Fibroblast of lung (primary cell): Measurements from ENCODE around the gene UBE2V1. TPM values are rescaled to one million over a fixed set of nuclear protein-coding genes. Genes with fewer than 3 reads are reported as not detected.
A peak's percentile ranks its signal among the peaks of the same experiment; 100 is the strongest.

Source experiments
- DNase-seq, 2 donors: peaks; one replicate each; pipeline versions ENCODE4 v3.0.0 to v3.0.0-alpha.2; 2010; ENCODE audit warnings: low read depth in 2 of 2
- H2AFZ ChIP-seq: 2 replicates; pipeline ENCODE4 v1.5.1; 2012; ENCODE audit warnings: low read length, control low read depth, inconsistent platforms
- H3K27ac ChIP-seq: 2 replicates; pipeline ENCODE4 v1.5.1; 2011; ENCODE audit warnings: low read length, control low read depth; ENCODE audit not compliant: insufficient read depth
- H3K27me3 ChIP-seq: 2 replicates; pipeline ENCODE4 v1.5.1; 2011; ENCODE audit warnings: mild to moderate bottlenecking, low read length; ENCODE audit not compliant: control insufficient read depth, insufficient read depth
- H3K36me3 ChIP-seq: 2 replicates; pipeline ENCODE4 v1.5.1; 2011; ENCODE audit warnings: low read length; ENCODE audit not compliant: control insufficient read depth, insufficient read depth
- H3K4me1 ChIP-seq: 2 replicates; pipeline ENCODE4 v1.5.1; 2011; ENCODE audit warnings: low read length; ENCODE audit not compliant: control insufficient read depth, insufficient read depth; ENCODE audit errors: extremely low read depth
- H3K4me2 ChIP-seq: 2 replicates; pipeline ENCODE4 v1.5.1; 2011; ENCODE audit warnings: low read length, control low read depth; ENCODE audit not compliant: insufficient read depth; ENCODE audit errors: extremely low read depth
- H3K4me3 ChIP-seq, 4 experiments: fragments of 200-600 bp in 1 of 4; sonication (generic) in 1 of 4; replicated peaks in 1 of 4; 2 replicates each; pipeline ENCODE4 v1.5.1; 2011 to 2016; ENCODE audit warnings: low read length in 4 of 4, low read depth in 3 of 4, mild to moderate bottlenecking in 3 of 4, control low read depth in 2 of 4, inconsistent platforms in 1 of 4, mixed read lengths in 1 of 4; ENCODE audit not compliant: insufficient read depth in 1 of 4; ENCODE audit errors: control extremely low read depth in 1 of 4
- H3K79me2 ChIP-seq: 2 replicates; pipeline ENCODE4 v1.5.1; 2012; ENCODE audit warnings: mild to moderate bottlenecking, low read length, inconsistent platforms; ENCODE audit not compliant: control insufficient read depth, insufficient read depth
- H3K9ac ChIP-seq: 2 replicates; pipeline ENCODE4 v1.5.1; 2011; ENCODE audit warnings: mild to moderate bottlenecking, low read length, control low read depth; ENCODE audit not compliant: insufficient read depth
- H3K9me3 ChIP-seq: 2 replicates; pipeline ENCODE4 v1.5.1; 2012; ENCODE audit warnings: low read depth, low read length; ENCODE audit not compliant: control insufficient read depth, insufficient read depth
- H4K20me1 ChIP-seq: 2 replicates; pipeline ENCODE4 v1.5.1; 2011; ENCODE audit warnings: low read length; ENCODE audit not compliant: control insufficient read depth, insufficient read depth; ENCODE audit errors: extremely low read depth
- EZH2 ChIP-seq: IDR thresholded peaks from 2 replicates; pipeline ENCODE4 v1.5.1; 2012; ENCODE audit warnings: low read length, control low read depth, mild to moderate bottlenecking; ENCODE audit errors: missing control alignments
- polyA plus RNA-seq, 2 donors: library from polyadenylated mRNA; depleted of rRNA in 1 of 2; stranded (reverse) in 1 of 2; unstranded in 1 of 2; fragments of >200 nt; gene quantifications; 2 replicates each; pipeline ENCODE4 v1.2.1, GENCODE V29; 2011 to 2012; ENCODE audit warnings: missing spikeins in 1 of 2
- total RNA-seq: library from RNA; depleted of rRNA; stranded (reverse); fragments of >200 nt; gene quantifications from 2 replicates; pipeline ENCODE4 v1.2.1, GENCODE V29; 2014
- TF ChIP-seq, protein P1 (sequence below), 2 donors: IDR thresholded peaks in 1 of 2; conservative IDR thresholded peaks in 1 of 2; 1 replicate in 1 of 2; 2 replicates in 1 of 2; pipeline ENCODE4 v1.5.1; 2011 to 2012; ENCODE audit warnings: low read length in 2 of 2, control low read depth in 1 of 2, inconsistent platforms in 1 of 2, low read depth in 1 of 2, mild to moderate bottlenecking in 1 of 2

UBE2V1 gene
- total and polyA plus RNA-seq, 2 donors (not counting 1 experiment from before 2014, with no cell fraction given) = 31.7 to 193 TPM

DNA sequence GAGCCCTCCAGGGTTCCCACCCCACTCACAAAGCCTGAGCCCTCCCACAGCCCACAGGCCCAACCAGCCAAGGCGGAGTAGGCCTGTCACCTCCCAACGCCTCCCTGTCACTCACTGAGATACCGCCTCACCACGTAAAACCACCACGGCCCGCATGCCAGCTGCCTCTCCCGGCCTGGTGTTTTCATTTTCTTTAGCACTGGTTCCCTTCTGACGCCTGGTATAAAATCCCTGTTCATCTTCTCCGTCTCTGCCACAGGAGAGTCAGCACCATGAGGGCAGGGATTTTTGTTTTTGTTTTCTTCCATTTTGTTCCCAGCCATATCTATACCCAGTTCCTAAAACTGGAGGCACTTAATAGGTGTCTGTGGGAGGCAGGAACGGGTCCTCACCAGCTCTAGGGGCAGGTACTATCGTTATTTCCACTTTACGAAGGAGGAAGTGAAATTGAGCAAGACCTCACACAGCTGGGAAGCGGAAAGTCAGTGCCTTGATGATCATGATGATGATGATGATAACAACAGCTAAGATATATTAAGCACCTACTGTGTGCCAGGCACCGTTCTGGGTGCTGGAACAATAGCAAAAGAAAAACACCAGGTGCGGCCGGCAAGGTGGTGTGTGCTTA lies 71.6 kb downstream of the UBE2V1 start:
- Histone ChIP-seq H3K27ac (no peak overlapping the region), H2AFZ (no peak overlapping the region), H3K9me3 (no peaks in the 10 kb centered on the region), H3K4me3 (no peak overlapping the region), H3K79me2 (no peaks in the 10 kb centered on the region), H3K9ac (no peak overlapping the region), H3K27me3 (peaks cover 2% of the 10 kb centered on the region), H3K4me1 (no peaks in the 10 kb centered on the region), H4K20me1 (no peaks in the 10 kb centered on the region), H3K36me3 (no peaks in the 10 kb centered on the region), H3K4me2 (no peak overlapping the region)
- TF ChIP-seq, protein P1, sequence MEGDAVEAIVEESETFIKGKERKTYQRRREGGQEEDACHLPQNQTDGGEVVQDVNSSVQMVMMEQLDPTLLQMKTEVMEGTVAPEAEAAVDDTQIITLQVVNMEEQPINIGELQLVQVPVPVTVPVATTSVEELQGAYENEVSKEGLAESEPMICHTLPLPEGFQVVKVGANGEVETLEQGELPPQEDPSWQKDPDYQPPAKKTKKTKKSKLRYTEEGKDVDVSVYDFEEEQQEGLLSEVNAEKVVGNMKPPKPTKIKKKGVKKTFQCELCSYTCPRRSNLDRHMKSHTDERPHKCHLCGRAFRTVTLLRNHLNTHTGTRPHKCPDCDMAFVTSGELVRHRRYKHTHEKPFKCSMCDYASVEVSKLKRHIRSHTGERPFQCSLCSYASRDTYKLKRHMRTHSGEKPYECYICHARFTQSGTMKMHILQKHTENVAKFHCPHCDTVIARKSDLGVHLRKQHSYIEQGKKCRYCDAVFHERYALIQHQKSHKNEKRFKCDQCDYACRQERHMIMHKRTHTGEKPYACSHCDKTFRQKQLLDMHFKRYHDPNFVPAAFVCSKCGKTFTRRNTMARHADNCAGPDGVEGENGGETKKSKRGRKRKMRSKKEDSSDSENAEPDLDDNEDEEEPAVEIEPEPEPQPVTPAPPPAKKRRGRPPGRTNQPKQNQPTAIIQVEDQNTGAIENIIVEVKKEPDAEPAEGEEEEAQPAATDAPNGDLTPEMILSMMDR (conservative IDR thresholded peaks at IDR 0.05 in 1 of 2, IDR thresholded peaks at IDR 0.05 in 1 of 2; ENCODE audit: low read depth in 1 of 2, low read length in 2 of 2) = no peak
- TF ChIP-seq EZH2 = no peak
- DNase-seq = no peak

DNA sequence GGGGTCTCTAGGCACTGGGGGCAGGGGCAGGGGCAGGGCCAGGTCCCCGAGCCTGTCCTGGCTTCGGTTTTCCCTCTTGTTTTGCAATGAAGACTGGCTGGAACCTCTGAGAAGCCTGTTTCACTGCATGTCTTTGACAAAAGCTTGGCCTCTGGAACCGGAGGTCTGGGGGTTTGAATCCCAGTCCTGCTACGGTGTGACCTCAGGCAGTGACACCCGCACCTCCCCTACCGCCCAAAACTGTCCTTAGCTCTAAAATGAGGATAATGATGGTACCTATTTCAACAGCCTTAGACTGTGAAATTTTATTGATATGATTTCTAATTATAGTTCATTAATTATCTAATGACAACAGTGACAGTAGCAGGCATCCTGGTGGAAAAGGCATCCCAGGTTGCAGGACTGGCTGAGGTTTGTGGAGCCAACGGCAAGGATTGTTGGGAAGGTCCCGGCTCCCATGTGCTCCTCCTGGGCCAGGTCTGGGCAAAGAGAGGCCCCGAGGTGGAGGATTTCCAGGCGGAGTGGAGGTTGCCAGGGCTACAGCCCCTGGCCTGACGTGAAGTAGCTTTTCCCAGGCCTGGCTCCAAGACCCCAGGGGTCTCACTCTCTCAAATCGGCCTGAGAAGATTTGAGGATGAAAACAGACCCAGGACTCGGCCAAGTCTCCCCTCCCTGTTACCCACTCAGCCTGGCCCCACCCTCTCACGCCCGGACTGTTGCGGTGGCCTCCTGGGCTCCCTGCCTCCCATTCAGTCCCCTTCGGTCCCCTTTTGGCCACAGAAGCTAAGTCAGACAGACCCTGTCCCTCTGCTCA lies 72.3 kb downstream of the UBE2V1 start:
- no peak overlapping the region for H3K4me3 ChIP-seq
- no peaks in the 10 kb centered on the region for H3K36me3 ChIP-seq
- DNase-seq = no peak
- TF ChIP-seq EZH2 = no peak
- TF ChIP-seq, protein P1 (conservative IDR thresholded peaks at IDR 0.05 in 1 of 2, IDR thresholded peaks at IDR 0.05 in 1 of 2; ENCODE audit: low read depth in 1 of 2, low read length in 2 of 2) = no peak
- H2AFZ ChIP-seq = no peak overlapping the region
- H3K27ac ChIP-seq = no peak overlapping the region
- H3K9ac ChIP-seq = no peak overlapping the region
- H4K20me1 ChIP-seq = no peaks in the 10 kb centered on the region
- H3K27me3 ChIP-seq = peaks cover 2% of the 10 kb centered on the region
- no peaks in the 10 kb centered on the region for H3K9me3 ChIP-seq
- H3K79me2 ChIP-seq = no peaks in the 10 kb centered on the region
- H3K4me2 ChIP-seq = no peak overlapping the region
- H3K4me1 ChIP-seq = no peaks in the 10 kb centered on the region

DNA sequence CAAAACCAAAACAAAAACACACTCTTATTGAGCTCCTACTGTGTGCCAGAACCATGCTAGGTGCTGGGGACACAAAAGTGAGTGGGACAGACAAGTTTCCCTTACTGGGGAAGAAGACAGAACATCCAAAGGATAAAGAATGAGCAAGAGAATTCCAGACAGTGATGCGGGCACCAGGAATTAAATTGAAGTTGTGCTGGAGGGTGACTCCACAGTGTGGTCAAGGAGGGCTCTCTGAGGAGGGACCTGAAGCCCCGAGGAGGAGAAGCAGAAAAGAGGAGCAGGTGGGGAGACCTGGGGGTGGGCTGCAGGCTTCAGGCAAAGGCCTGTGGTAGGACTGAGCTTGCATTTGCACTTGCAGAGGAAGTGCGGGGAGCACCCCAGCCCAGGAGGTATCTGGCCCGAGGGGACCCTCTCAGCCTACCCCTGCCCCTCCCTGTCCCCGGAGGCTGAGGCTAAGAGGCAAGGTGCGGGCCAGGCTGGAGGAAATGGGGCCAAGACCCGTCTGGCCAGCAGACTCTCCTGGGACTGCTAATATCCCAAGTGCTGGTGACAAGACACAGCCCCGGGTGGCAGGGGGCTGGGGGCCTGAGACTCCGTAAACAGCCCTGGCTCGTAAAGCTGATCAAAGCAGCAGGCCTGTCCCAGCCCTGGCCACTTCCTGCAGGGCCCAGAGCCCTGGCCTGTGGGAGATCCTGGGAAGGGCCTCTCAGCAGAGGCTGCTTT lies 73.1 kb downstream of the UBE2V1 start:
- DNase-seq = peak in 1 of 2 donors; percentile 19
- H3K36me3 ChIP-seq = no peaks in the 10 kb centered on the region
- H3K27ac ChIP-seq = no peak overlapping the region
- H3K9me3 ChIP-seq = no peaks in the 10 kb centered on the region
- H4K20me1 ChIP-seq = no peaks in the 10 kb centered on the region
- peaks cover 2% of the 10 kb centered on the region for H3K27me3 ChIP-seq
- TF ChIP-seq, protein P1 (conservative IDR thresholded peaks at IDR 0.05 in 1 of 2, IDR thresholded peaks at IDR 0.05 in 1 of 2; ENCODE audit: low read depth in 1 of 2, low read length in 2 of 2) = no peak
- no peak for TF ChIP-seq EZH2
- H3K79me2 ChIP-seq = no peaks in the 10 kb centered on the region
- no peak overlapping the region for H2AFZ ChIP-seq
- H3K9ac ChIP-seq = no peak overlapping the region
- no peaks in the 10 kb centered on the region for H3K4me1 ChIP-seq
- no peak overlapping the region for H3K4me2 ChIP-seq
- H3K4me3 ChIP-seq = no peak overlapping the region
